Activated CD8-positive, alpha-beta memory T cell treated with anti-CD3 and anti-CD28 coated beads, Interleukin-2, amount 50 U/mL, for 48 hours (primary cell): ENCODE data around the gene UXS1.

Source experiments
- DNase-seq: peaks from one replicate; pipeline ENCODE4 v3.0.0-alpha.2; 2020

UXS1 gene

GRCh38 chr2:106127776-106128268, 66.3 kb downstream of the UXS1 start:
- no peak for DNase-seq

DNA sequence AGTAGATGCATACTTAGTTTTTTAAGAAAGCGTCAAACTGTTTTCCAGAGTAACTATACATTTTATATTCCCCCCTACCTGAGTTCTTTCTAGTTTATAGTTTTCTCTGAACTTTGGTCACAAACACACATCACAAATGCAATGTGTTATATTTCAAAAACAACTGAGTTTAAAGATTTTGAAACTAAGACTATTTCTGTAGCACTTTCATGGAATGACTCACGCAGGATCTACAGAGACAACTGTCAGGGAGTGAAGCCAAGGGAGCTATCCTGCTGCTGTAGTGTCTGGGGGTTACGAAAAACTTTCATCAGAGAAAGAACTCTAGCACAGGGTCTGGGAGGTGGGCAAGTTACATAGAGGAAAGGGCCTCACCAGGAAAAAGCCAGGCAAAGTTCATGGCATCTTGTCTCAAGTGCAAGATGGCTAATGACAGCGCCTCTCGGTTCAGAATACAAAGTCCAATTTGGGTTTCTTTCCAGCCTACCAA, 66.8 kb downstream of the UXS1 start:
- DNase-seq: no peak

- no peak for DNase-seq
Measured at GRCh38 chr2:106126705-106127281, 67.3 kb downstream of the UXS1 start.

DNA sequence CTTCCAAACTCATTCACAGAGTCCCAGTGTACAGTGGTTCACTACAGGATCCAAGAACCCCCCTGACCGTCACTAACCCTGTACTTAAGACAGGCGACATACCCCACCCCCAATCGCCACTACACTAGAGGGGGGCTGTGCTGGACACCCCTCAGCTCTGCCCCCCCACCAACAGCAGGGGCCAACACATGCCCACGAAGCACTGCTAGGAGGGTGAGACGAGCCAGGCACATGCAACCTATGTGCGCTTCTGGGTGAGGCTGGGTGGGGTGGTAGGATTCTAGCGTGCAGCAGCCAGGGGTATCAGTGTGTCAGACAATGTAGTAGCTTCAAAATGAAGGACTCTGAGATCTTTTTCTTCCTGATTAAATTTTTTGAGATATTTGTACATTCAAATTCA, 67.8 kb downstream of the UXS1 start:
- no peak for DNase-seq

DNA sequence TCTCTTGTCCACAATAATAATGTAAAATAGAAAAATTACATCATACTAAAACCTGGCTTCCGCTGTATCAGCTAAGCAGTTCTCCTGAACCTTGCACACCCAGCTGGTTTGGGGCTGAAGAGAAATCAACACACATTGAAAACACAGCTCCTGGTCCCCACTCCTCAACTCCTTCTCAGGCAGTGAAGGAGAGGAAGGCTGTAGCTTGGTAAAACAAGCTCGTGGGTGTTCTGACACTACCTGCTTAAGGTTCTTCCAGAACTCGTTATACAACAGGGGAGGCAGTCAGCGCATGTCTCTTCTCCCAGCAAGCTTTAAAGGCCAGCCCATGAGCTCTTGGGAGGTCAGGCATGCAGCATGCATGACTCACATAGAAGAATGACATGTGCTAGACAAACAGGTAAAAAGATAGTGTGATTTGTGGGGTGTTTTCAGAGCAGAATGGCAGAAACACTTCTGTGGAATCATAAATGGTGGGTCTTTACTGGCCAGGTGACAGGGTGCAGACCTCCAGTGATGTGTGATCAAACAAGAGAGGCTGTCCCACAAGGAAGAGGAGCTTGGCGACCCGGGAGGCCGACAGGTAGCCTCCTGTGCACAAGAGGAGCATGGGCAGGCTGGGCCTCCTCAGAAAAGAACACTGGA, 69.1 kb downstream of the UXS1 start:
- no peak for DNase-seq

- no peak for DNase-seq
Measured at GRCh38 chr2:106124106-106124756, 69.9 kb downstream of the UXS1 start.

DNA sequence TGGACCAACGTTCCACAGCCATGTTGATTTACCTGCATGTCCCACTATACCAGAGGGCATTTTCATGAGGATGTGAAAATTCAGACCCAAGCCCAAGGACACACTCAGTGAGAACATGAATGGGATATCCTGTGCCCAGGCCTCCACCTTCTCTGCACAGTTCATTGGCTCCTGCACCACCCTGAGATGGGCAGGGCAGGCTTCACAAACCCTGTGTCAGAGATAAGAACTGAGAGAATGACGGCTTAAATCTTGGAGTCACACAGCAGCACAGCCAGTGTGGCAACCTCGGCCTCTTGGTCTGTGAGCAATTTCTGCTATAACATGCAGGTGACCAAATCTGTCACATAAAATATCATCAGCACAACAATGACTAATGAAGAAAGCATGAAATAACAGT, 71.9 kb downstream of the UXS1 start:
- no peak for DNase-seq

GRCh38 chr2:106120432-106120831, 73.7 kb downstream of the UXS1 start:
- no peak for DNase-seq

DNA sequence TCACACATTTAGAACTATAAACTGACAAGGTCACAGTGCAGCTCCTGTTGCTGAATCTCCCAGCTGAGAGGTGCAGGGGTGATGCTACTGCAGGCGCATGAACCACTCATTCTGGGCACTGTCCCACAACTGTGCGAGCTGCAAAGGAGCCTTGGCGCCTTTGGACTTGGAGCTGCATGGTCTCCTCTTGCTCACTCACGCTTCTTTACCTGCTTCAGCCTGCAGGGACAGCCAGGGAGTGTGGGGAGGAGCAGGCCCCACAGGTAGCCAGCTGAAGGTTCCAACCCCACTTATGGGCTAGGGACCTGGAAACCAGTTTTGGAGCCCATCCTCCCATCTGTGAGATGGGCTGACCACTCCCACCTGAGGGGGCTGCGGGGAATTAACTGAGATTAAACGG, 75.0 kb downstream of the UXS1 start:
- DNase-seq: no peak

- DNase-seq: peak; percentile 40
Measured at GRCh38 chr2:106117882-106118684, 76.0 kb downstream of the UXS1 start.

- no peak for DNase-seq
Measured at GRCh38 chr2:106117347-106117746, 76.8 kb downstream of the UXS1 start.

- DNase-seq: no peak
Measured at GRCh38 chr2:106116248-106116647, 77.9 kb downstream of the UXS1 start.

DNA sequence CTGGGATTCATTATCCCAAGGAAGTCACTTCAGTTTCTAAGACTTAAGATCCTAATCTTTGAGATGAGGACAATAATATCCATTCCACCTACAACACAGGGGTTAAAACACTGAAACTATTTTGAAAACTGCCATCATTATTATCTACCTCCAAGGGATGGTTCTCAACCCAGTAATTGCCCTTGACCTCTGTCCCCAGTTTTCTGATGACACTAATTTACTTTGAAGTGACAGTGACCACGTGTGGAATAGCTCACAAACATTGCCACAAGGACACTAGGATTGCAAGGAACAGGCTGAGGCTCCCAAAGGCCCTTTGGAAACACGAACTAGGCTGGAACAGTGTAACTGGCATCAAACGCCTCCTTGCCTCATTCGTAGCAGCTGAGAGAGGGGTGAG, 78.4 kb downstream of the UXS1 start:
- DNase-seq: no peak

GRCh38 chr2:106115250-106115649, 78.9 kb downstream of the UXS1 start:
- DNase-seq: no peak

- no peak for DNase-seq
Measured at GRCh38 chr2:106114166-106114565, 79.9 kb downstream of the UXS1 start.

- no peak for DNase-seq
Measured at GRCh38 chr2:106113361-106113966, 80.6 kb downstream of the UXS1 start.

DNA sequence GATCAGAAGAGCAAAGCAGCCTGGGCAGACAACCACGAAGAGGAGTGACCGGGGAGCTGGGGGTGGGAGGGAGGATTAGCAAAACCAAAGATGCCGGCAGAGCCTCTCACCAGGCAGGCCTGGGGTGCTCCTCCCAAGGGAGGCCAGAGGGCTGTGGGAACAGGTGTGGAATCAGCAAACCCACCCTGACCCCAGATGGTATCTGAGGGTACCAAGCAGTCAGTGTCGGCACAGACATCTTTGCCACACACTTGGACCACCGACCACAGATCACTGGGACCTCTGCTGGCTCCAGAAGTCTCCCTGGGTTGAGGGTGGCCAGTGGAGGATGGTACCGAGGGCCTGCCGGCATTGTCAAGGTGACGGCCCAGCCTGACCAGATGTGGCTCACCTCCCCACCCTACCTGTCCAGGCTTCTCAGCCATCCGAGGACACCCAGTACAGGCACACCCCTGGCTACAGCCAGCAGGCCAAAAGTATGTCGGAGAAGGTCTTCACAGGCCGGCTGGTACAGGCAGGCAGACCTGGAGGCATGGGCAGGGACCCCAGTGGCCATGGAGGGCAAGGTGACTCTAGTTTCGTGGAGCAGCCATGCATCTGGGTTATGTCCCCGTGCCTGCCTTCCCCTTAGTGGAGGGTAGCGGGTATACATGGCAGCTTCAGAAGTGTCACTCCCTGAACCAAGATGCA, 82.1 kb downstream of the UXS1 start:
- no peak for DNase-seq

- no peak for DNase-seq
Measured at GRCh38 chr2:106109675-106110424, 84.3 kb downstream of the UXS1 start.

- DNase-seq: no peak
Measured at GRCh38 chr2:106108791-106109190, 85.3 kb downstream of the UXS1 start.

- DNase-seq: no peak
Measured at GRCh38 chr2:106108351-106108750, 85.8 kb downstream of the UXS1 start.

- peak; percentile 58 for DNase-seq
Measured at GRCh38 chr2:106107509-106108131, 86.5 kb downstream of the UXS1 start.
